Muscle layer of colon (tissue), 2 donors: ENCODE measurements around the gene FAM236C.
"Not testable (repeated sequence)": the region's sequence is repeated elsewhere in the genome, so short reads cannot be mapped to it uniquely, and the experiment has no call there.

Source experiments
- H3K27ac ChIP-seq: one replicate; pipeline ENCODE4 v1.7.0; 2013; ENCODE audit warnings: low read depth, mild to moderate bottlenecking, low read length, moderate library complexity
- H3K27me3 ChIP-seq, 2 donors: one replicate each; pipeline ENCODE4 v1.7.0; 2013; ENCODE audit warnings: low read length in 2 of 2, mild to moderate bottlenecking in 2 of 2; ENCODE audit not compliant: insufficient read depth in 2 of 2, control insufficient read depth in 1 of 2
- H3K36me3 ChIP-seq: one replicate; pipeline ENCODE4 v1.7.0; 2013; ENCODE audit warnings: mild to moderate bottlenecking, low read length; ENCODE audit not compliant: insufficient read depth
- H3K4me1 ChIP-seq: one replicate; pipeline ENCODE4 v1.7.0; 2013; ENCODE audit warnings: mild to moderate bottlenecking, low read length; ENCODE audit not compliant: insufficient read depth
- H3K4me3 ChIP-seq, 2 donors: one replicate each; pipeline ENCODE4 v1.7.0; 2013; ENCODE audit warnings: low read length in 2 of 2, low read depth in 1 of 2, mild to moderate bottlenecking in 1 of 2, moderate library complexity in 1 of 2
- H3K9ac ChIP-seq: one replicate; pipeline ENCODE4 v1.7.0; 2013; ENCODE audit warnings: low read length
- H3K9me3 ChIP-seq: one replicate; pipeline ENCODE4 v1.7.0; 2013; ENCODE audit warnings: mild to moderate bottlenecking, low read length
- donor health status: abdominal sarcoma.
- donor health status: Adenocarcinoma of cecum.

Gene FAM236C

DNA sequence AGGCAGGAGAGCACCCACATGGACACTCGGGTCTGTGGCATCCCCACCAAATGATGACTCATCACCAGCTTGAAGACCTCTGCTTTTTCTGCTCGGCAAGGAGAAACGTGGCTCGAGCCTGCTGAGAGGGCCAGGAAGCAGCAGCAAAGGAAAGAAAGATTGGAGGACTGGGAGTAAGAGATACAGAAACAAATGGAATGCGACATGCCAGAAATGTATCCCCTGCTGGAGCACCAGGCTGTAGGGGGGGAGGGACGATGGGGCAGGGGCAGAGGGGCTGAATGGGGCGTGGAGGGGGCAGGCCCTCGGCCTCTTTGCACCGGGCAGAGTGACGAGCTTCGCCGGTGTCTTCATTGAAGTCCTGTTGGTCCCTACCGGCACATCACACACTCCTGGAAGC, at the start of gene FAM236C:
Gene FAM236C (plus strand): TSS at position 301 of the 400 bp plus-strand sequence. CDS start 100 bp downstream, outside the sequence.
- not testable (repeated sequence) for H3K9ac ChIP-seq, H3K9me3 ChIP-seq, H3K4me1 ChIP-seq, H3K27ac ChIP-seq, H3K27me3 ChIP-seq, H3K36me3 ChIP-seq, H3K4me3 ChIP-seq

DNA sequence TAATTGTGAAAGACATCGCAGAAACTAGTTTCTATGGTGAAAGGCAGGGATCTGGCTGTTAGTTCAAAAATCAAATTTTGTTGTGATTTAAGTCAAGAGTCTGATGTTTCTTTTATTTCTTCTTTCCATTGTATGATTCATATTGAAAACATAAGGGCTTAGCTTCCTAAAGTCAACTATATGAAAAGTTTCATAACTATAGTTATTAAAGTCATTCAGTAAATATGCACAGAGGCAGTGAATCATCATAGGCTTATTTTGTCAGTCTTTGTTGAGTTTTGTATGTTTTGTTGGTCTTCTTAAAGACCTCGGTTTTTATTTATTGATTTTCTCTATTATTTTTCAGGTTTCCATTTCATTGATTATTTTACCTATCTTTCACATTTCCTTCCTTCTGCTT, 29.5 kb upstream of the FAM236C start:
- H3K27ac ChIP-seq, H3K9me3 ChIP-seq, H3K4me3 ChIP-seq, H3K4me1 ChIP-seq, H3K36me3 ChIP-seq, H3K27me3 ChIP-seq, H3K9ac ChIP-seq: not testable (repeated sequence)

DNA sequence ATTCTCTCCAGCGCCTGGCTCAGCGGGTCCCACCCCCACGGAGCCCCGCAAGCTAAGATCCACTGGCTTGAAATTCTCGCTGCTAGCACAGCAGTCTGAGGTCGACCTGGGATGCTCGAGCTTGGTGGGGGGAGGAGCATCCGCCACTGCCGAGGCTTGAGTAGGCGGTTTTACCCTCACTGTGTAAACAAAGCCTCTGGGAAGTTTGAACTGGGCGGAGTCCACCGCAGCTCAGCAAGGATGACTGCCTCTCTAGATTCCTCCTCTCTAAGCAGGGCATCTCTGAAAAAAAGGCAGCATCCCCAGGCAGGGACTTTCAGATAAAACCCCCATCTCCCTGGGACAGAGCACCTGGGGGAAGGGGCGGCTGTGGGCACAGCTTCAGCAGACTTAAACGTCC, 22.7 kb upstream of the FAM236C start:
- H3K4me3 ChIP-seq, H3K9me3 ChIP-seq, H3K4me1 ChIP-seq, H3K27me3 ChIP-seq, H3K36me3 ChIP-seq, H3K27ac ChIP-seq, H3K9ac ChIP-seq: not testable (repeated sequence)

DNA sequence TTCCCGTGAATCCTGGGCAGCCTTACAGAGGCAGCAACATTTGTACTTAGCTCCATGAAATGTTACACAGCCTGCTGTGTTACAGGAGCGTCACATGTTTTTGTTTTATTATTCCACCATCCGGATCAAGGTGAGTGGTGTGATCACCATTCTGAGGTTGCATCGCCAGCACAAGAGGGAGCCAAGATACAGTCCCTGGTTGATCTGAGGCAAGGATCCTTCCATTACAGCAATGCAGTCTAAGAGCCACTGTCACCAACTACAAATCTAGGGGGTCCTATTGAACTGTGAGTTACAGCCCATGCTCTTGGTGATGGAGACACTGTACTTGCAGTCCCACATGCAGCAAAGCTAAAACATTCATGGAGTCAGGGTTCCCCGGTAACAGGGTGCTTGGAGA, 3.7 kb downstream of the FAM236C start:
- not testable (repeated sequence) for H3K27me3 ChIP-seq, H3K27ac ChIP-seq, H3K9me3 ChIP-seq, H3K4me3 ChIP-seq, H3K36me3 ChIP-seq, H3K9ac ChIP-seq, H3K4me1 ChIP-seq

DNA sequence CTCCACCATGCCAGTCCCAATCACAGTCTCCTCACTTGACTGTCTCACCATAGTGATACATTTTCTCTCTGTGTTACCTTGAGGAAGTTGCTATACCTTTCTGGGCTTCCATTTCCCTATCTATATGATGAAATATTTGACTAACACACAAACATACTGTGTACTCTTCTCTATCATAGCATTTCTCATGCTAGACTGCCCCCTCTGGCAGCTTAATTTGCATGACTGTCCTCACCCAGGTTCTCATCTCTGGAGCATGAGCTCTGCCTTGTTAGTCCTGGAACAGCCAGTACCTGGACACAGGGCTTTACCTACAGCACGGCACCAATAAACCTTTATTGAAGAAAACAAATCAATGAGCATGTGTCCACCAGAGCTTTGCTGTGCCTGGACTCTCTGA, 19.9 kb downstream of the FAM236C start:
- H3K27ac ChIP-seq, result not testable (repeated sequence)

DNA sequence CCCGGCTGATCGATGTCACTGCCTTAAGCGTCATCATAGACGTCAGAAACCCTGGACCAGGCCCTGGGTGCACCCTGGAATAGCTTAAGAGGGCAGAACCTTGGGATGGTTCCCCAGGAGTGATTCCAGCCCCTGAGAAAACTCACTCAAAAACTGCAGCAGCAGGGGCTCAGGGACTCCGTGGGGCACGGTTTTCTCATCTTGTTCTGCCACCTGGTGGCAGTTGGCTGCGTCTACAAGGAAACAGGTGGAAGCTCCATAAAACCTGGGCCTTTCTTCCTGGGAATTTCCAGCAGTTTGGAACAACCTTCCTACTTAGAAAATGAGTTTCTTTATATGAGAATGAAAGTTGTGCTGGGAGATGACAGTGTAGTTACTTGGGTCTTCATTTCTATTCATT, 24.0 kb downstream of the FAM236C start:
- not testable (repeated sequence) for H3K27ac ChIP-seq, H3K36me3 ChIP-seq, H3K9ac ChIP-seq, H3K4me3 ChIP-seq, H3K9me3 ChIP-seq, H3K4me1 ChIP-seq, H3K27me3 ChIP-seq

More for the DNA sequence above, 19.9 kb downstream of the FAM236C start:
- H3K9me3 ChIP-seq, H3K4me3 ChIP-seq, H3K36me3 ChIP-seq, H3K27me3 ChIP-seq, H3K4me1 ChIP-seq, H3K9ac ChIP-seq: not testable (repeated sequence)

DNA sequence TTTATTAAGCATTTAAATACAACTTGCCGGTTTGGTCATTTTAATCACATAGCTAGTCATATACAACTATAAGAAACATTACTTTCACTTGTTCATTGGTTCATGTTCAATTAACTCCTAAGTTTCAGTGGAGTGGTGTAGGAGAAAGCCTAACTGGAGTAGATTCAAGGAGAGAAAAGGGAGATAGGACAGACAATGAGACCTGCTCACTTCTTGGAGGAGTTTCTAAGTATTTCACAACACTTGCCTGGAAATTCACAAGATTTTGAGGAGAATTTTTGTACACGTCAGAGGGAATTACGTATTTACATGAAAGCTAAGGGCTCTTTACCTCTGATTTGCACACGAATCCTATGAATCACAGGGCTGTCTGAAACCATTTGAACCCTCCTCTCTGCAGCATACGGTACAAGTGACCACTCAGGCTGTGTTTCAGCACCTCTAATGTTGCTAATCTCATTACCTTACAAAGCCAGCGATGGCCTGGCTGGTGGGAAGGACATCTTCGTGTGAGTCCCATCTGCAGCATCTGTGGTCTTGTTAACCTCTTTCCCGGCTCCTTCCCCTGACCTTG, 24.6 kb downstream of the FAM236C start:
- H3K4me3 ChIP-seq, H3K4me1 ChIP-seq, H3K27me3 ChIP-seq, H3K36me3 ChIP-seq, H3K27ac ChIP-seq, H3K9me3 ChIP-seq, H3K9ac ChIP-seq: not testable (repeated sequence)

DNA sequence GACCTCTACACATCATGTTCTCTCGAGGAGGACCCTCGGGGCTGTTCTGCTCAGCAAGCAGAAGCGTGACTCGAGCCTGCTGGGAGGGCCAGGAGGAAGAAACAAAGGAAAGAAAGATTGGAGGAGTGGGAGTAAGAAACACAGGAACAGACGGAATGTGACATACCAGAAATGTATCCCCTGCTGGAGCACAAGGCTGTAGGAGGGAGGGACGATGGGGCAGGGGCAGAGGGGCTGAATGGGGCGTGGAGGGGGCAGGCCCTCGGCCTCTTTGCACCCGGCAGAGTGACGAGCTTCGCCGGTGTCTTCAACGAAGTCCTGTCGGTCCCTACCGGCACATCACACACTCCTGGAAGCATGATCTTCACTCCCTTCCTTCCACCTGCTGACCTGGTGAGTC, 25.5 kb downstream of the FAM236C start, which contains the start of gene FAM236A:
Gene FAM236A (plus strand): TSS at position 301 of the 400 bp plus-strand sequence. CDS start 57 bp downstream, at position 358.
- not testable (repeated sequence) for H3K4me1 ChIP-seq, H3K9me3 ChIP-seq, H3K27ac ChIP-seq, H3K4me3 ChIP-seq, H3K36me3 ChIP-seq, H3K27me3 ChIP-seq, H3K9ac ChIP-seq

DNA sequence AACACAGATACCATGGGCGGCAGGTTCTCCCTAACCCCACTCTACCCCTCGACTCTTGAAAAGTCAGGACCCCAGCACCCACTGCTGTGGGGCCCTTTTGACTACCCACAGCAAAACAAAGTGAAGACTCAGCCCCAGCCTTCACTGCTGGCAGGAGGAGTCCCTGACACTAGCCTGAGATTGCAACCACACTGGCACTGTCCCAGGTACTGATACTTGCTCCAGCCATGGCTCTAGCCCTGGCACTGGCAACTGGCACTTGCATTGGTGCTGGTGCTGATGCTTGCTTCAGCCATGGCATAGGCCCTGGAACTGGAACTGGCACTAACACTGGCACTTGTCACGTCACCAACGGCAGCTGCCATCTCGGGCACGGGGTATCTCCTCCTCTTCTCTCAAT, 29.9 kb downstream of the FAM236C start:
- not testable (repeated sequence) for H3K36me3 ChIP-seq, H3K27me3 ChIP-seq

DNA sequence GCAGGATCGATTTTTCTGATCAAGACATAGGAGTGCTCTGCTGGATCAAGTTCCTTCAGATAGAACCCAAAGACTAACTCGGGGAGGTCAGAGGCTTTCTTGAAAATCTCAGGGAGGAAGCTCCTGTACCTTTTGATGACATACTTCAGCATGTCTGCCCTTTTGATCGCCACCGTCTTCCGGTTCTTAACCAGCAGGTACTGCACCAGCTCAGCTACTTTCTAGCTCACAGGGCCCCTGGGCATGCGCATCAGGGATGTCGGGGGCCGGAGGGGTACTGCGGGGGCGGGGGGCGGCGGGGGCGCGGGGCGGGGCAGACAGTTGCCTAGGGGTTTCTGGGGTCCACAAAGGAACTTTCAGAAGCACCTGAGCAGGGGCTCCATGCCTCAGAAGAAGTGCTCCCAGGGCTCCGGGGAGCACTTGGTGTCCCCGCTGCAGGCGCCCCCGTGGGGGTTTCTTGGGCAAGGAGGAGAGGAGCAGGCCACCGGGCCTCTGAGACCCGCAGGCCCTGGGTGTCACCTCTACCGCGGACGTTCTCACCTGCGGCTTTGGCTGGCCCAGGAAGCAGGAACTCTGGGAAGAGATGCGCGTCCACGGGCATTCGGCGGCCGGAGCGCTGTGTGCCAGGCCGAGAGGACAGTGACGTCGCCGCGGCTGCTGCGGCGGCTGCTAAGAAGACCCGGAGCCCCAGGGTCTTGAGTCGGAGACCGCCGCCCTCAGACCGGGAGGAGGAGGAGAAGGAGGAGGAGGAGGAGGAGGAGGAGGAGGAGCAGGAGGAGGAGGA, 30.8 kb downstream of the FAM236C start:
- not testable (repeated sequence) for H3K9ac ChIP-seq, H3K27ac ChIP-seq, H3K4me1 ChIP-seq, H3K36me3 ChIP-seq, H3K4me3 ChIP-seq, H3K27me3 ChIP-seq, H3K9me3 ChIP-seq

More for the DNA sequence above, 29.9 kb downstream of the FAM236C start:
- not testable (repeated sequence) for H3K4me1 ChIP-seq, H3K4me3 ChIP-seq, H3K9me3 ChIP-seq, H3K27ac ChIP-seq, H3K9ac ChIP-seq

DNA sequence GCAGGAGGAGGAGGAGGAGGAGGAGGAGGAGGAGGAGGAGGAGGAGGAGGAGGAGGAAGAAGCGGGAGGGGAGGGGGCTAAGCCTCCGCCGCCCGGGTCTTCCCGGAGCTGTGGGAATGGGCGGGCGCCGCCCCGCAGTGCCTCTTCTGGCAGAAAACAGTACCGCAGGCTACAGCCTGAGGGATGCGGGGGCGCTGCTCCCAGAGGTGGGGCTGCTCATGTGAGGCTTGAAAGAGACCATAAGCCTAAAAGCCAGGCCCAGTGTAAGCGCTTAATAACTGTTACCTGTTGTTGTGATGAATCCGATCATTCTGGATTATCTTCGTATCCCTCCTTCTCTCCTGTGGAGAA, 31.4 kb downstream of the FAM236C start, which contains the start of gene DMRTC1:
Gene DMRTC1 (minus strand): TSS at position 19 of the 351 bp plus-strand sequence. CDS start 68,143 bp downstream, outside the sequence.
- H3K36me3 ChIP-seq, H3K4me1 ChIP-seq, H3K9ac ChIP-seq, H3K27me3 ChIP-seq, H3K27ac ChIP-seq, H3K4me3 ChIP-seq, H3K9me3 ChIP-seq: not testable (repeated sequence)

DNA sequence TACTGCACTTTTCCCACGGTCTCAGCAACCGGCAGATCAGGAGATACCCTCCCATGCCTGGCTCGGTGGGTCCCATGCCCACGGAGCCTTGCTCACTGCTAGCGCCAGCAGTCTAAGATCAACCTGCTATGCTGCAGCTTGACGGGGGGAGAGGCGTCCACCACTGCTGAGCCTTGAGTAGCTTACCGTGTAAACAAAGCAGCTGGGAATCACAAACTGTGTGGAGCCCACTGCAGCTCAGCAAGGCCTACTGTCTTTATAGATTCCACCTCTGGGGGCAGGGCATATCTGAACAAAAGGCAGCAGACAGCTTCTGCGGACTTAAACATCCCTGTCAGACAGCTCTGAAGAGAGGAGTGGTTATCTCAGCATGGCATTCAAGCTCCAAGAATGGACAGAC, 47.6 kb downstream of the FAM236C start:
- H3K4me3 ChIP-seq, H3K36me3 ChIP-seq, H3K9me3 ChIP-seq, H3K27ac ChIP-seq, H3K4me1 ChIP-seq, H3K27me3 ChIP-seq, H3K9ac ChIP-seq: not testable (repeated sequence)
